CD4-positive, alpha-beta T cell treated with Interferon gamma for 1 hour (primary cell): Measurements from ENCODE around the gene DTWD2.
"Not testable (repeated sequence)": the region's sequence is repeated elsewhere in the genome, so short reads cannot be mapped to it uniquely, and the experiment has no call there.

Experiments used
- DNase-seq: peaks from one replicate; pipeline ENCODE4 v3.0.0-alpha.2; 2020

The DTWD2 gene

DNA sequence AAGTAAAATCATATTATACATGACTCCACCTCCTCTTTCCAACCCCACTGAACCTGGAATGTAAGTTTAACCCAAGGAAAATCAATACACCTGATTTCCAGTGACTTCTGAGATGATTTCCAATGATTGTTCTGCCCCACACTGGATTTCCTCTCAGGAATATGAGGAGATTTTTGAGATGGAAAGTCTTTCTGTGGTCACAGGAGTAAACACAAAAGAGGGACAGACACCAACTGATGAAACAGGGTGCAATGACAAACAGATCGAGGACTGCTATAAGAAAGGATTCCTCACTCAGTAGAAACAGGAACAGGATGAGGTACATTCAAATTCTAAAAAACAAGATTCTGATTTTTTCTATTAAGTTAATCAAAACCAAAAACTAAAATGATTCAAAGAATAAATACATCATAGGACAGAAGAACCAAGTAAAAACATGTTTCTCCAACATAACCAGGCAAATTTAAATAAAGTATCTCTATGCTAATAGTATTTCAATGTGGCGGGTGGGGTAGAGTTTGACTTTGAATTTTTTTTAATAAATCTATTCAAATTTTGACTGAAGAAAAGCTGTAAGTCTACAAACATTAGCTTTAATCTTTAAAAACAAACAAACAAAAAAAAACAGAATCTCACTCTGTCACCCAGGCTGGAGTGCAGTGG lies 42.1 kb downstream of the DTWD2 start:
- no peak for DNase-seq

DNA sequence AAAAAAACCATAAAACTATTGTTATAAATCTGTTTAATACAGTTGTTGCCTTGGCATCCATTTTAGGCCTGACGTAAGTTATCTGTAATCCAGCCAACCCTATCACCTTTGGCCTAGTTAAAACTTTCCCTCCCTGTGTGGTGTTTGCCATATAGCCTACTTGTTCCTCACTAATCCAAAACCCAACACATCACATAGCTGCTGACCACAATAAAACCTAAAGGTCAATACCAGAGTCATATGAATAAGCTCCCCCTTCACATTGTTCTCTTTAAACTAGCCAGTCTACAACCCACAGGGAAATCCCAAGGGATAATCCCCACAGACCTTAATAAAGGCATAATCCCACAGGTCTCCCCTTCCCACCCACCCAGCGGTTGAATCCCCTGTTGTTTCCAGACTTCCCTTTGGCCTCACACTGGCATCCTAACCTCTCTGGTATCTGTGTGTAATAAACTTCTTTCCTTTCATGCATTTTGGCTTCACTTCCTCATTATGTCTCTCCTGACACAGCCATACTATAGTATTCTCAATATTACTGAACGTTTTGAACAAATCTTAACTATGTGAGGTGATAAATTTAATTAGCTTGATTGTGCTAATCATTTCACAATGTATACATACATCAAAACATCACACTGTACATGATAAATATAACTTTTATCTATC lies 50.8 kb downstream of the DTWD2 start:
- no peak for DNase-seq

DNA sequence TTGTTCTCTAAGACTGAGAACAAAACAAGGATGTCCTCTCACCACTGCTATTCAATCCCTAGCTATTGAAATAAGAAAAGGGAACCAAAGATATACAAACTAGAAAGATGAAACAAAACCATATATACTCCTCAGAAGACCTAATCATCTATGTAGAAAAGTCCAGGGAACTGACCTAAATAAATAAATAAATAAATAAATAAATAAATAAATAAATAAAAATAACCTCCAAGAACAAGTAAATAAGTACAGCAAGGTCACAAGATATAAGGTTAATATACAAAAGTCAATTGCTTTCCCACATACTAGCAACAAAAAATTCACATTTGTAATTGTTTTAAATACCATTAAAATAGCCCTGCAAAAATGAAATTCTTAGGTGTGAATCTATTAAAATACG lies 54.6 kb downstream of the DTWD2 start:
- no peak for DNase-seq

DNA sequence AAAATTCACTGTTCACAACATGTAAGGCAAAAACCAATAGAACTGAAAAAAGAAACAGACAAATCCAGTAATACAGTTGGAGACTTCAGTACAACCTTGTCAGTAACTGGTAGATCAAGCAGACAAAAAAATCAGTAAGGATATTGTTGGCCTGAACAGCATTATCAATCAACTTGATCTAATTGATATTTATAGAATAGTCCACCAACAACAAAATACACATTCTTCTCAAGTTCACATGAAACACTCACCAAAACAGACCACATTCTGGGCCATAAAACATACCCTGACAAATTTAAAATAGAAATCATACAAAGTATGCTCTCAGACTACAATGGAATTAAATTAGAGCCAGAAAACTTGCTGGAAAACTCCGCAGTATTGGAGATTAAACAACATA lies 56.8 kb downstream of the DTWD2 start:
- no peak for DNase-seq

DNA sequence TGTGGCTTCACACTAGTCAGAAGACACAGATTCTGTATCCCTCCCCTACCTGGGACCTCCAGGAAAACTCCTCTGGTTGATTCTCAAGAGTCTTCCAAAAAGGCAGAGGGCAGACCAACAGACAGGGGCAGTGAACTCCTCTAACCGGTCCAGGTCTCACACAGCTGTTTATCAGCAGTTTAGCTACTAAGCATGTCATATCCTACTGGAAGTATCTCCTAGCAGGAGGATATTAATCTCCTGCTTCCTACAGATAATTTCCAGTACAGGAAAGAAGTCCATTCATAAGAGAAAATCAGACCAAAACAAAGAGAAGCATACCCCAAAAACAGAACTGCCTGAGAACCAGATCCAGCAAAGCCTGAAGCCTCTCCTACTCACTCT lies 64.3 kb downstream of the DTWD2 start:
- no peak for DNase-seq

DNA sequence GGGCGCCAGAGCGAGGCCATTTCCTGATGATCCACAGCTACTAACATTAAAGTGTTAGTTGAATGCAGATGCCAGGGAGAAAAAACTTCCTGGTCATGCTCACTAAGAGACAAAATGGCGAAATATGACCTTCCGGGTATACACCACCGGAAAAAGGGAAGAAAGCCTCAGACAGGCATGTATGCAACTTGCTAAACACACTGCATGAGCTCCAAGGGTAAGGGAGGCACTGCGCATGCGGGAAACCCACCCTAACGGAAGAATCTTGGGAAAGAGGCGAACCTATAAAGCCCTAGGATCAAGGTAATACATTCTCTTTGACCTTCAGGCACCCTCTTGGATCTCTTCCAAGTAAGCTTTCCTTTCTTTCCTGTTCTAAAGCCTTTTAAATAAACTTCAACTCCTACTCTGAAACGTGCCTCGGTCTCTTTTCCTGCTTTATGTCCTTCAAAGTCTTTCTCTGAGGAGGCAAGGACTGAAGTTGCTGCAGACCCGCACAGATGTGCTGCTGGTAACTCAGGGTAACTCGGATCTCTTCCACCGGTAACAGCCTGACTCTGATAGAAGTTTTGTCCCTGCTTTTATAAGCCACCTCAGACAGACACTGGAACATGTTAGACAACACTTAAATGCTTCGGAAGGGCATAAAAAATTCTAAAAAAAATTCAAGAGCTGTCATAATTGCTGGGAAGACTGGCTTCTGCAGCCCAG lies 64.9 kb downstream of the DTWD2 start:
- no peak for DNase-seq

DNA sequence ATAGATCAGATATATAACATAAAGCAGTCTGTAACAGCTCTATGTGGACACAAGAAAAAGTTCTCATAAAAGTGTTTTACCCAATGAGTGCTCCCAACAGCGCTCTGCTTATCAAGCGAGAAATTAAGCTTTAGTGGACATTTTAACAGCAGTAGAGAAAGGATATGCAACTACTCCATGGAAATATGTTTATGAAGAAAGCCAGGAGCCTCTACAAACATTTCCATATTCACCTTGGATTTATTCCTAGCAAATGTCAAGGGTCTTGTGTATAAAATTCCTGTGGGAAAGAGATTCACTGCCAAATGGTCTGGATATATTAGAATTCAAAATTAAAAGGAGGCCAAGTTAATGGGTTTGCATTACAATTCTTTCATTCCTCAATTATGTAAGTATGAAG lies 66.5 kb downstream of the DTWD2 start:
- DNase-seq = no peak

DNA sequence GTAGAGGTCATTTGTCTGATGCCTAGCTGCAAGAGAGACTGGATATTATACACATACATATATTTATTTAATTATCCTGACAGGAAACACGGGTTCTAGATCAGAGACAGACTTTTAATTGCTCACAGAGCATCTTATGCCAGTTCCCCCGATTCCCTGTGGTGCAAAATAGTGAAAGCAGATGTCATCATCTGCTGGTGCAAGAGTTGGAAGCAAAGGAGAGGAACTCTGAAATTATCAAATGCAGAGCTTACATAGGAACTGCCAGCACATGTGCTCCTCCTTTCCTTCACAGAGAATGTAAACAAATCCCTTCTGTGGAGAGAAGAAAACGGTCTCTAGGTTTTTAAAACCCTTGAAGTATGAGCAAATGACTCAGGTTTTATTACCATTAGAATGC lies 69.3 kb downstream of the DTWD2 start:
- DNase-seq = no peak

DNA sequence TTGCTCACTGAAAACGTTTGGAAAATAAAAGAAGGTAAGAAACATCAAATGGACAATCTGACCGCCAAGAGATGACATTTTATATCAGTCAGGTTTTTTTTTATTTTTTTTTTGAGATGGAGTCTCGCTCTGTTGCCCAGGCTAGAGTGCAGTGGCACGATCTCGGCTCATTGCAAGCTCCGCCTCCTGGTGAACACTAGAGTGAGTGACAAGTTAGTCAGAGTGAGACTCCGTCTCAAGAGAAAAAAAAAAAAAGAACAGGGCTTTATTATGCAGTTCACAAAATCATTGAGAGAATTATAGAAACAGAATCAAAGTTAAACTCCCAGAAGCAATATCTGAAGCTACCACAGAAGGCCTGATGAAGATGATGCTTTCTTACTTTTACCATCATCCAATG lies 70.1 kb downstream of the DTWD2 start:
- DNase-seq = no peak

DNA sequence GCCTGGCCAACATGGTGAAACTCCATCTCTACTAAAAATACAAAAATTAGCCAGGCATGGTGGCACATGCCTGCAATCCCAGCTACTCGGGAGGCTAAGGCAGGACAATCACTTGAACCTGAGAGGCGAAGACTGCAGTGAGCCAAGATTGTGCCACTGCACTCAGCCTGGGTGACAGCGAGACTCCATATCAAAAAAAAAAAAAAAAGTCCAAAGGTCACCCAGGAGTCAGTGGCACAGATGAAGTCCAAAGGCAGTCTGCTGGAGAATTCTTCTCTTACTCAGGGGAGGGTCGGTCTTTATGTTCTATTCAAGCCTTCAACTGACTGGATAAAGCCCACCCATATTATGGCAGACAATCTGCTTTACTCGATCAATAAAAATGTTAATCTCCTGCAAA lies 80.8 kb downstream of the DTWD2 start:
- DNase-seq = not testable (repeated sequence)

DNA sequence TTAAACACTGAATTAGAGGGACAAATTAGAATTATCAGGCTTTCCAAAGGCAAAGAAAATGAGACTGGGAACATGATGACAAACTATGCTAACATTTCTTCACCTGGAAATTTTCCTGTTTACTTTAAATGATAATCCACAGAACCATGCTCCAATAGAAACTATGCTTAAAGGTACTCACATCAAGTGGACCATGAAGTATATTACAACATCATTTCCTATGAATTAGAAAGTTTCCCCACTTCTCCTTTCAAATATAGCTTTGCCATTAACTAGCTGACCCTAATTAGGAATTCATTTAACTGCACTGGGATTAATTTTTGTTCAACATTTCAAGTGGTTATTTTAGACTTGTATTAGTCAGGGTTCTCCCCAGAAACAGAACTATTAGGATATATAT lies 81.4 kb downstream of the DTWD2 start:
- DNase-seq = no peak

DNA sequence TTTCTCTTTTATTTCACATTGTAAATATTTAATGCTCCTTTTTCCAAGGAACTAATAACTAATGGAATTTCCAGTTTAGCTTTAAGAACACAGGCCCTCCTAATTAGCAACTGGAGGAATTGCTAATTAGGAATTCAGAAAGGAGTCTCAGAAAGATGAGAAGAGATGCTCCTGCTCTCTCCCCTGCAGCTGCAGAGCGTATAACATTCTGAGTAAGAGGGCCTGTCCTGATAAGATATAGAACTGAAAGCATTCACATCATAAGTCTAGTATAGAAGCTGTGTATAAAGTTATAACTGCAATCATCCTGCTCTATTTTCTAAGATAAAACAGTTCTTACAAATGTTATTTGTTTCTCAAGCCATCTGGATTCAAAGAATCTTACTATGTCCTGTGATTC lies 83.2 kb downstream of the DTWD2 start:
- no peak for DNase-seq

DNA sequence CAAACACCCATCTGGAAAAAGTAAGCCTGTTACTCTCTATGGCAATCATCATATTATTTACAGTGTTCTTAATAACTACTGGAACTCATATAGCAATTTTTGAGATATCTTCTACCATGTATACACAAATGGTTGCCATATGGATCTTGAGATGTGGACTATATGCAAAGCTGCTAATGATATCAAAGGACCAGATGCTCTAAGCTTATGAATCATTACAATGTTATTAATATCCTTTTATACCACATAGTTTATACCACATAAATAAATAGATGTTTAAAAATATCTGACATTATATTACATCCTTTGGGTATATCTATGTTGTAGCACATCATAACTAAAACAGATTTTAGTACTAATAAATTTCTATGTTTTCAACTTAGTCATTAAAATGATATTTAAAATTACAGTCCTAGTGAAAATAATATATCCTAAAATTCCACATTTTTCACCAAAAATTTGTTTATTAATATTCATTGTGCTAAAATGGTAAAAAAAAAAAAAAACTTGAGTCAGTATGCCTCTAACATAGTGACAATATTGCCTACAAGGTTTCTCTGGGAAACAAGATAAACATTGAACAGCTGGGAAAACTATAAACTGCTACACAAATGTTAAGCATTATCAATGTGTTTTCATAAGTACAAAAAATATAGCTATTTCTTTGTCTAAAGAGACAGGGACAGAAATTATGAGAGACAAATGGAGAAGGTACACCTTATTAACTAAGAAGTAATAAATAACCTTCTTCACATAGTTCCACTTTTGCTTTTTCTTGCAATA lies 85.5 kb downstream of the DTWD2 start:
- no peak for DNase-seq

DNA sequence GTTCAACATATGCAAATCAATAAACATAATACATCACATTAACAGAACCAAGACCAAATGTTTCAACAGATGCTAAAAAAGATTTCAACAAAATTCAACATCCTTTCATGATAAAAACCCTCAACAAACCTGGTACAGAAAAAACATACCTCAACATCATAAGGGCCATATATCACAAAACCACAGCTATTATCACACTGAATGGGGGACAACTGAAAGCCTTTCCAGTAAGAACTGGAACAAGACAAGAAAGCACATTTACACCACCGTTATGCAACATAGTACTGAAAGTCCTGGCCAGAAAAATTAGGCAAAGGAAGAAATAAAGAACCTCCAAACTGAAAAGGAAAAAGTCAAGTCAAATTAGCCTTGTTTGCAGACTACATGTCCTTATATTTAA lies 93.6 kb downstream of the DTWD2 start:
- DNase-seq = no peak

DNA sequence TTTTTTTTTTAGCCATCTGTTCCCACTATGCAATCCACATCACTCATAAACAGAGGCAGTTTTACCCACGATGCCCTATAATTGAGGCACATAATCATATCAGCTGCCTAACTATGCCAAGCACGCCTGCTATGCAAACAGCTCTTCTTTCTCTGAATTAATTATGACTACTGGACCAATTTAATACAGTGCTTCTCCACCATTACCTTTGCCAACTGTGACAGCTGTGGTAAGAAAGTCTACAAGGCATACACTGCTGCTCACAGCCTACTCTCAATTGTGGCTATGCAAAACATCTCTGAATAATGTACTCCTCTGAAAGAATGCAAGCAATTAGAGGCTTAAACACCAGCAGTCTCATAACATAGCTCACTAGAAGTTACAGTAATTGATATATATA lies 97.1 kb downstream of the DTWD2 start:
- DNase-seq = no peak

DNA sequence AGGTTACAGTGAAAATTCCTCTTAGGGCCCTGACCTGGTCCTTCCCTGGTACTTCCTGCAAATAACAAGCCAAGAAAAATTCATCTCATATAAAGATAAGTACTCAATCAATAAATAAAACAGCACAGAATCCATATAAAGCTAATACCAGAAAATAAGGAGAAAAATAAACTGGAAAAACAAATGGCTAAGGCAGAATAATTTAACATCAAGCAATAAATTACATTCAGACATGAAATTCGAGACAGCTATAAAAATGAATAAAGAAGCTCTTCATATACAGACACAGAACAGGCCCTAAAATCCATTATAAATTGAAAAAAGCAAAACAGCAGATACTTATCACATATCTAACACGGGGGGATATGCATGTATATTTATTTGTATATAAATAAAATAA lies 99.2 kb downstream of the DTWD2 start:
- no peak for DNase-seq

DNA sequence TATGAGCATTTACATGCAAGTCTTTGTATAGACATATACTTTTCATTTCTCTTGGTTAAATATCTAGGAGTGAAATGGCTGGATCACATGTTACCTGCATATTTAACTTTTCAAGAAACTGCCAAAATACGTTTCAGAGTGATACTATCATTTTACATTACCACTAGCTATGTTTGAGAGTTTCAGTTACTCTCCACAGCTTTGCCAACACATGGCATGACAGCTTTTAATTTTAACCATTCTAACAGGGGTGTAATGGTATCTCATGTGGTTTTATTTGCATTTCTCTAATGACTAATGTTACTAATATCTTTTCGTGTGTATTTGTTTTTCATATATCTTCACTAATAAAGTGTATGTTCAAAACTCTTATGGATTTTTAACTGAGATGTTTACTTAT lies 99.8 kb downstream of the DTWD2 start:
- no peak for DNase-seq

DNA sequence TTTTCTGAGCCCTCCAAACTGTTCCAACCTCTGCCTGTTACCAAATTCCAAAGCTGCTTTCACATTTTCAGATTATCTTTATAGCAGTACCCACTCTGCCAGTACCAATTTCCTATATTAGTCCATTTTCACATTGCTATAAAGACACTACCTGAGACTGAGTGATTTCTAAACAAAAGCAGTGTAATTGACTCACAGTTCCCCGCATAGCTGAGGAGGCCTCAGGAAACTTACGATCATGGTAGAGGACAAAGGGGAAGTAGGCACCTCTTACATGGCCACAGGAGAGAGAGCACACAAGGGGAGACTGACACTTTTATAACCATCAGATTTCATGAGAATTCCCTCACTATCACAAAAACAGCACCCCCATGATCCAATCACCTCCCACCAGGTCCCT lies 105.0 kb downstream of the DTWD2 start:
- DNase-seq = no peak

DNA sequence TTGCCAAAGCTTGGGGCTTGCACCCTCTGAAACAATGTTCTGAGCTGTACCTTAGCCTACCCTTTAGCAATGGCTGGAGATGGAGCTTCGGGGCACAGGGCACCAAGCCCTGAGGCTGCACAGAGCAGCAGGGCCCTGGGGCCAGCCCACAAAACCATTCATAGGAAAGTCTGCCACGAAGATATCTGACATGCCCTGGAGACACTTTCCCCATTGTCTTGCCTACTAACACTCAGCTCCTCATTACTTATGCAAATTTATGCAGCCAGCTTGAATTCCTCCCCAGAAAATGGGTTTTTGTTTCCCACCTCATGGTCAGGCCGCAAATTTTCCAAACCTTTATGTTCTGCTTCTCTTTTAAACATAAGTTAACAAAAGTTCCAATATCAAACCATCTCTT lies 105.7 kb downstream of the DTWD2 start:
- no peak for DNase-seq

DNA sequence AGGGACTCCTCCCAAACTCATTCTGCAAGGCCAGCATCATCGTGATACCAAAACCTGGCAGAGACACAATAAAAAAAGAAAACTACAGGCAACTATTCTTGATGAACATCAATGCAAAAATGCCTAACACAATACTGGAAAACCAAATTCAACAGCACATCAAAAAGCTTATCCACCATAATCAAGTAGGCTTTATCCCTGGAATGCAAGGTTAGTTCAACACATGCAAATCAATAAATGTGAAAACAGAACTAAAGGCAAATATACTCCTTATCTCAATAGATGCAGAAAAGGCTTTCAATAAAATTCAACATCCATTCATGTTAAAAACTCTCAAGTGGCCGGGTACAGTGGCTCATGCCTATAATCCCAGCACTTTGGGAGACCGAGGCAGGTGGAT lies 111.5 kb downstream of the DTWD2 start:
- not testable (repeated sequence) for DNase-seq

DNA sequence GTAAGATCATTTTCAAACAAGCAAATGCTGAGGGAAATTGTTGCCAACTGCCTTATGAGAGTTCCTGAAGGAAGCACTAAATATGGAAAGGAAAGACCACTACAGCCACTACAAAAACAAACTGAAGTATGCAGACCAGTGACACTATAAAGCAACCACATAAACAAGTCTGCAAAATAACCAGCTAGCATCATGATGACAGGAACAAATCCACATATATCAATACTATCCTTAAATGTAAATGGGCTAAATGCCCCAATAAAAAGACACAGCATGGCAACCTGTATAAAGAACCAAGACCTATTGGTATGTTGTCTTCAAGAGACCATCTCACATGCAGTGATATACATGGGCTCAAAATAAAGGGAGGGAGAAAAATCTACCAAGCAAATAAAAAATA lies 113.2 kb downstream of the DTWD2 start:
- no peak for DNase-seq

DNA sequence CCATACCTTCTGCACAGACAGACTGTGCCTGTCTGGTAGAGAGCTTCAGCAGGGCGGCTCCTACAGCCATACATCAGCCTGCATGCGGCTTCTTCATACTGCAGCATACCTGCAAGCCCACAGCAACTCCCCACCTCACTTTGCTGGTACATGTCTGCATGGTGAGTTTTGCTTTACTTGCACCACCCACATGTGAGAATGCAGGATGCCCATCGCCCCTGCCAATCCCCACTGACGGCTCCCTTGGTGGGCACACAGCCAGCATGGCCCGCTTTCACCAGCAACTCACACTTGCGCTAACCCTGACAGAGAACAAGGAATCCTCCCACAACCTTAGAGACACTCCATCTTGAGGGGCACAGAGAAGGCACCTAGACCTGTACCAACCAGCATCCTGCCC lies 114.9 kb downstream of the DTWD2 start:
- DNase-seq = no peak

DNA sequence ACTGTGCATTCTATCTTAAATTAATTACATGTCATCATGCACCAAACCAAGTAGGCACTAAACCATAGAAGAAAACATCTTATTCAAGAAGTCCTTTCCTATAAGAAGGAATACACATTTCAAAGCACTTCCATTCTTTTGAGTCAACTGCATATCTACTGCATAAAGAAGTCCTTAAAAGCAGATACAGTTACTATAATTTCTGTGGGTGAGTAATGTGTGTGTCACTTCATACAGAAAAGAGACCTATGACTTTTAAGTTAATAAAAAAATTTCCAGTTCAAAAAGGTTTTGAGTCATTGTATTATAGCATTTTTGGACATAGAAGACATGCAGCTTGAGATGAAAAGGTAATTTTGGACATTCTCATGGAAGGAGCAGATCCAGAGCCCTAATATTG lies 125.0 kb downstream of the DTWD2 start:
- no peak for DNase-seq

DNA sequence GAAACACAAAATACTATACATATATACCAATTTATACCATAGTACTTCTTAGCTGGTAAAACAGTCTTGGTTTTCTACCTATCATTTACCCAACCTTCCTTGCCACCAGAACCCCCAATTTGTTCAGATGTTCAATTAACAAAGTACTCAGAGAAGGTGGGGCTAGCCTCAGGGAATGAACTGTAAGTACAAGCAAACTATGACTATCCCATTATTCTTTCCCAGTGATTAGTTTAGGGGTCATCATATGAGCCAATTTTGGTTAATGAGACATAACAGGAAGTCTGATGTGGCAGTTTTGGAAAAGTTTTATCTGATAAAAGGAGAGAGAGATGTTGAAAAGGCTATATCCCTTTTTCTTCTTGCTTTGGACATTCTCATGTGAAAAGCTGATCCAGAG lies 125.8 kb downstream of the DTWD2 start:
- no peak for DNase-seq
